Stimulated activated CD8-positive, alpha-beta memory T cell treated with anti-CD3 and anti-CD28 coated beads, Interleukin-12 subunit alpha, Interleukin-12 subunit beta, amount 100 ng/mL, for 1 hour (primary cell): ENCODE data around the gene HPN.

Source experiments
- DNase-seq: peaks from one replicate; pipeline ENCODE4 v3.0.0-alpha.2; 2020; ENCODE audit warnings: low read depth

HPN gene

DNA sequence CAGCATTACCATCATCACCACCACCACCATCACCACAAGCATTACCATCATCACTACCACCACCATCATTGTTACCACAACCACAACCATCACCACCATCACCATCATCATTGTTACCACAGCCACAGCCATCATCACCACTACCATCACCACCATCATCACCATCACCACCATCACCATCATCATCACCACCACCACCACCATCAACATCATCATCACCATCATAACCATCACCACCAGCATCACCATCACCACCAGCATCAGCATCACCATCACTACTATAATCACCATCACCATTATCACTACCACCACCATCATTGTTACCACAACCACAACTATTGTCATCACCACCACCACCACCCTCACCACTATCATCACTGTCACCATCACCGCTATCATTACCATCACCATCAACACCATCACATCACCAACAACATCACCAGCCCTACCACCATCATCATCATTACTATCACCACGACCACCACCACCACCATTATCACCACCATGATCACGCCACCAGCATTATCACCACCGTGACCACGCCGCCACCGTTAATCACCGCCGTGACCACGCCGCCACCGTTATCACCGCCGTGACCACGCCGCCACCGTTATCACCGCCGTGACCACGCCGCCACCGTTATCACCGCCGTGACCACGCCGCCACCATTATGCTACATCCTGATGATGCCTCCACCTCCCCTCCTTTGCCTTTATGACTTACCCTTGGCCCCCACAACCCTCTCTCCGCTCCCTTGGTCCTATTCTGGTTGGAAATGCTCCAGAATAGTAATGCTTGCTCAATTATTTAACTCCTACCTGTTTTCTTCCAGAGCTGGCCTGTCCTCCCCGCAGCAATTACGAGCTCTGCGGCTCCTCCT, 64.1 kb downstream of the HPN start:
- no peak for DNase-seq

- DNase-seq, result no peak
Observed at GRCh38 chr19:35106291-35106583, 64.7 kb downstream of the HPN start.

DNA sequence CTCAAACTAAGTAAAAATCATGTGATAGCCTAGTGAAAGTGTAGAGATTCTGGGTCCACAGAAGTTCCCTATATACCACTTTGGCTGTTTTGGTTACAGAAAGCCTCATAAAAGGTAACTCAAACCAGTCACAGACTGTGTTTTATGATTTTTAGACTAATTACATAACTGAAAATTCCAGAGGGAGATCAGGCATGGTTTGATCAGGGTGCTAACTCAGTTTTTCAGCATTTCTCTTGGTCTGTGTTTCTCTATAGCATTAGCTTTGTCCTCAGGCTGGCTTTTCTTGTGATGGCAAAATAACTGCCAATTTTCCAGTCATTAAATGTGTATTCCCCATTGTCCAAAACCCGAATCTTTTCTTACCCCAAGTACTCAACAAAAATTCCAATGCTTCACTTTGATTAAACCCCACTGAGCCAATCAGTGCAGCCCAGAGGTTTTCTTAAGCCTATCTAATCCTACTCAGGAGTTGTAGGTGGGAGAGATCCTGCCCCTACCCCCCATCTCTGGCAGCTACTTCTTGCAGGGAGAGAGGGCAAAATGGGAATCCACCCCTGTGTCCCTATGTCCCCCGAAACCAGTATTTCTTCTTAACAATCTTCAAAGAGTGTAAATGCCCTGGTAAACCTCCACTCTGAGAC, 65.5 kb downstream of the HPN start:
- DNase-seq, result no peak

- no peak for DNase-seq
Observed at GRCh38 chr19:35107545-35107944, 66.0 kb downstream of the HPN start.

GRCh38 chr19:35108730-35109129, 67.2 kb downstream of the HPN start:
- DNase-seq, result no peak

GRCh38 chr19:35109395-35110112, 68.0 kb downstream of the HPN start:
- no peak for DNase-seq

DNA sequence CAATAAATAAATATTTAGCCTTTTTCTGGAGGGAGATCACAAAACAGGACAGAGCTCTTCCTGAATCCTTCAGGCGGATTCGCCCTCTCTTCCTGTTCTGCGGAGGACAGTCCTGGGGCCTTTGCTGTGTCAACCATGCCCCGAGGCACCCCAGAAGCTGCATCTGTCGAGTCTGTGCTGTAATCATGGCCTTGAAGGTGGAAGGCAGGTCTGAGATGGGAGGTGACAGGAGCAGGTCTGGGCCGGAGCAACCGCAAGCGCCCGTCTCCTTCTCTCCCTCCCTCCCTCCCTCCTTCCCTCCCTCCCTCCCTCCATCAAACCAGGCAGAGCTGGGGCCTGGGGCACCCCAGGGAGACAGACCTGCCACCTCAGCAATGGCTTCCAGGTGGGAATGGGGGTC, 69.5 kb downstream of the HPN start:
- no peak for DNase-seq

DNA sequence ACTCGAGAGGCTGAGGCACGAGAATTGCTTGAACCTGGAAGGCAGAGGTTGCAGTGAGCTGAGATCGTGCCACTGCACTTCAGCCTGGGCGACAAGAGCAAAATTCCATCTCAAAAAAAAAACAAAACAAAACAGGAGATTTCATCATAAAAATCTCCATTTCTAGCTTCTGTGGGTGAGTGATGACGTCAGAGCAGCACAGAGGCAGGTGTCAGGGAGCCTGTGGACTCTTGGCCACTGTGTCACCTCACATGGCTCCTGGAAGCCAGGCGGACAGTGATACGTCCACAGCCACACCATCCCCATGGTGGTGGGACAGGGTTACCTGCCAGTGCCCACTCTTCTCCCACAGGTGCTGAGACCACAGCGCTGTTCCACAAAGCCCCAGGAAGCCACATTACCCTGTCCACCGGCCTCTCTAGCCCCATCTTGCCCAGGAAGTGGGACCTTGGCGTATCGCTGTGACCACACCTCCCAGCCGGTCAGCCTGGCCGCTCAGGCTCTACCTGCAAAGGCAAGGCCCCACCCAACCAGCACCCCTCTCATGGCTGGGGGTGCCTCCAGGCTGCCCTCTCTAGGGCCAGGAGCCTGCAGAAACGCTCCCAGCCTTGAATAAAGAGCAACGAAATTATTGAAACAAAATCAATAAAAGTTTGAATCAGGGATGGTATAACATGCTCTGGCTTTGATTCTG, 71.6 kb downstream of the HPN start:
- DNase-seq, result no peak

- DNase-seq, result peak; percentile 55
Observed at GRCh38 chr19:35114353-35115176, 73.0 kb downstream of the HPN start.

- no peak for DNase-seq
Observed at GRCh38 chr19:35115177-35115951, 73.8 kb downstream of the HPN start, which contains the start of gene FXYD3. Gene FXYD3, plus strand, starts transcription at chr19:35115823. Its CDS starts 3,554 bp downstream, at chr19:35119377.
